Duodenal mucosa (tissue), 2 donors: Measurements from ENCODE around the gene C16orf78.

Source experiments
- H3K27ac ChIP-seq: one replicate; pipeline ENCODE4 v1.7.0; 2013; ENCODE audit warnings: low read depth, low read length
- H3K27me3 ChIP-seq, 2 donors: one replicate each; pipeline ENCODE4 v1.7.0; 2013; ENCODE audit warnings: low read length in 2 of 2, control low read depth in 1 of 2; ENCODE audit not compliant: insufficient read depth in 2 of 2, control insufficient read depth in 1 of 2
- H3K36me3 ChIP-seq, 2 donors: one replicate each; pipeline ENCODE4 v1.7.0; 2013; ENCODE audit warnings: low read length in 2 of 2, control low read depth in 1 of 2; ENCODE audit not compliant: insufficient read depth in 2 of 2, control insufficient read depth in 1 of 2
- H3K4me1 ChIP-seq, 2 donors: one replicate each; pipeline ENCODE4 v1.7.0; 2013; ENCODE audit warnings: low read length in 2 of 2, control low read depth in 1 of 2; ENCODE audit not compliant: insufficient read depth in 2 of 2, control insufficient read depth in 1 of 2
- H3K4me3 ChIP-seq, 2 donors: one replicate each; pipeline ENCODE4 v1.7.0; 2013; ENCODE audit warnings: low read length in 2 of 2, low read depth in 1 of 2
- H3K9ac ChIP-seq, 2 donors: one replicate each; pipeline ENCODE4 v1.7.0; 2013; ENCODE audit warnings: low read length in 2 of 2, low read depth in 1 of 2
- H3K9me3 ChIP-seq, 2 donors: one replicate each; pipeline ENCODE4 v1.7.0; 2013; ENCODE audit warnings: low read length in 2 of 2, control low read depth in 1 of 2; ENCODE audit not compliant: control insufficient read depth in 1 of 2

The C16orf78 gene, protein sequence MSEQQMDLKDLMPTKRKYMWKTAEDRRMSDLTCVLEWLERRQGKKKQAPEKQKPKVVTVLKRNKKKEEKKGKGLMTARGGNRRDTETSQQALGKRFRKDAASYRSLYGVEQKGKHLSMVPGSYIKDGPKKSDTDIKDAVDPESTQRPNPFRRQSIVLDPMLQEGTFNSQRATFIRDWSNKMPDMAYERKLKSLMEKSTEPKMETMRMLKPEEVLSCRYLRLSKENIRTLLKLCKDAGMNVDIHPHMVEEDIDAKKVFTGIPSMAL

DNA sequence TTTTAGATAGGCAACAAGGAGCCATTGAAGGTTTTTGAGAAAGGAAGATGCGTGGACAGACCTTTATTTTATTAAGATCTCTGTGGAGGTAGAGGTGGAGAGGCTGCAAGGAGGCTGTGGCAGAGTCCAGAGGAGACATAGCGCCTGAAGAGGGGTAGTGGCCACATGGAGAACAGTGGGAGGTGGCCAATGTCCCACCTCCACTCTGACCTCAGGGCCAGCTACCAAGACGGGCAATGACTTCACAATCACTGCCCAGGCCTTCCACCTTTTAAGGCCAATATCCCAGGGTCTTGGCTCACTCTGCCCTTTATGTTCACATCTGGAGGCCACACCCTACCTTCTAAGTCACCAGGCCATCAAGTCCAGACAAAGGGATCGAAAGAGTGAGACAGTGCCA lies at the start of gene C16orf78:
TSS of gene C16orf78 (plus strand) at position 301 of the 400 bp plus-strand sequence. CDS start 136 bp downstream, outside the sequence.
- Histone ChIP-seq H3K36me3 (no peaks in the 10 kb centered on the region), H3K9me3 (no peaks in the 10 kb centered on the region), H3K9ac (no peak within 1 kb of the TSS), H3K4me3 (no peak within 1 kb of the TSS), H3K4me1 (no peaks in the 10 kb centered on the region), H3K27ac (no peak within 1 kb of the TSS), H3K27me3 (no peaks in the 10 kb centered on the region)

GRCh38 chr16:49324703-49325102 lies 48.9 kb upstream of the C16orf78 start:
- H3K27ac ChIP-seq: no peak overlapping the region
- no peak overlapping the region for H3K4me3 ChIP-seq
- H3K9ac ChIP-seq: no peak overlapping the region
- no peaks in the 10 kb centered on the region for H3K4me1 ChIP-seq
- H3K9me3 ChIP-seq: no peaks in the 10 kb centered on the region
- H3K36me3 ChIP-seq: no peaks in the 10 kb centered on the region
- H3K27me3 ChIP-seq: no peaks in the 10 kb centered on the region

GRCh38 chr16:49327466-49327865 lies 46.1 kb upstream of the C16orf78 start:
- H3K9me3 ChIP-seq: no peaks in the 10 kb centered on the region
- no peak overlapping the region for H3K27ac ChIP-seq
- H3K4me3 ChIP-seq: no peak overlapping the region
- no peaks in the 10 kb centered on the region for H3K36me3 ChIP-seq
- no peaks in the 10 kb centered on the region for H3K27me3 ChIP-seq
- no peaks in the 10 kb centered on the region for H3K4me1 ChIP-seq
- no peak overlapping the region for H3K9ac ChIP-seq

DNA sequence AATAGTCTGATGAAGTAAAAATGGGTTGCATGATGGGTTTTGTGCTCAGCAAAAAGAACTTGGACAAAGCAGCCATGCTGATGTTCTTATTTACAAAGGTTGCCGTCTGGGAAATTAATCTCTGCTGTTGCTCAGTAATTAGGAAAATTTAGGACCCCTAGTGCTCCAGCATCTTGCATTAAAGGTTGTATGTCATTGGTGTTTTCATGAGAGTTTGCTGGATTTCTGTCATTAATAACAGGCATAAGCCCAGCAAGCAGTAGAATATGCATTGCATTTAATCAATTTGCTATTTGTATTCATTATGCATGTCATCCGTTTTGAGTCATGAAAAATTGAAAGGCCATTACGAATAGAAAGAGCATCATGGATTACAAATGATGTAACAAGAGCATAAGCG lies 45.3 kb upstream of the C16orf78 start:
- Histone ChIP-seq H3K27me3 (no peaks in the 10 kb centered on the region), H3K9me3 (no peaks in the 10 kb centered on the region), H3K27ac (no peak overlapping the region), H3K4me3 (no peak overlapping the region), H3K9ac (no peak overlapping the region), H3K36me3 (no peaks in the 10 kb centered on the region), H3K4me1 (no peaks in the 10 kb centered on the region)

- Histone ChIP-seq H3K27ac (no peak overlapping the region), H3K9me3 (no peaks in the 10 kb centered on the region), H3K27me3 (no peaks in the 10 kb centered on the region), H3K4me1 (no peaks in the 10 kb centered on the region), H3K36me3 (no peaks in the 10 kb centered on the region), H3K4me3 (no peak overlapping the region), H3K9ac (no peak overlapping the region)
Measured at GRCh38 chr16:49330562-49331201, 42.9 kb upstream of the C16orf78 start.

- no peaks in the 10 kb centered on the region for H3K9me3 ChIP-seq
- no peak overlapping the region for H3K27ac ChIP-seq
- no peak overlapping the region for H3K4me3 ChIP-seq
- no peaks in the 10 kb centered on the region for H3K4me1 ChIP-seq
- no peaks in the 10 kb centered on the region for H3K27me3 ChIP-seq
- H3K9ac ChIP-seq: no peak overlapping the region
- H3K36me3 ChIP-seq: no peaks in the 10 kb centered on the region
Measured at GRCh38 chr16:49332589-49333258, 40.9 kb upstream of the C16orf78 start.

GRCh38 chr16:49333259-49333597 lies 40.4 kb upstream of the C16orf78 start:
- H3K27me3 ChIP-seq: no peaks in the 10 kb centered on the region
- no peak overlapping the region for H3K4me3 ChIP-seq
- H3K9ac ChIP-seq: no peak overlapping the region
- H3K27ac ChIP-seq: no peak overlapping the region
- H3K4me1 ChIP-seq: no peaks in the 10 kb centered on the region
- no peaks in the 10 kb centered on the region for H3K36me3 ChIP-seq
- H3K9me3 ChIP-seq: no peaks in the 10 kb centered on the region

GRCh38 chr16:49335828-49336227 lies 37.8 kb upstream of the C16orf78 start:
- Histone ChIP-seq H3K9ac (no peak overlapping the region), H3K4me3 (no peak overlapping the region), H3K27me3 (no peaks in the 10 kb centered on the region), H3K9me3 (no peaks in the 10 kb centered on the region), H3K27ac (no peak overlapping the region), H3K4me1 (no peaks in the 10 kb centered on the region), H3K36me3 (no peaks in the 10 kb centered on the region)

DNA sequence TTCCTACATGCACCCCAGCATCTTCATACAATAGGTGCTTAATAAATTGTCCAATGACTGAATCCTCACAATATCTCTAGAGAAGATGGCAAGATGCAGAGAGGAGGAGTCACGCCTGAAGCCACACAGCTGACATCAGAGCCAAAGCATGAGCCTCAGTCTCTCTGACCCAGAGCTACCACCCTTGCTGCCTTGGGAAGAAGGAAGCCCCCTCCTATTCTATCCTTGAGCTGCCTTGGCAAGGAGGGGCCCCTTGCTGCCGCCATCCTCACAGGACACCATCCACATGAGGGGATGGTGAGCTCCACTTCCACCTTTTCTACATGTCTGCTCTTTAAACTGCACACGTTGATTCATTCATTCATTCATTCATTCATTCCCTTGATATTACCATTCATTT lies 37.0 kb upstream of the C16orf78 start:
- Histone ChIP-seq H3K27ac (no peak overlapping the region), H3K9me3 (no peaks in the 10 kb centered on the region), H3K4me1 (no peaks in the 10 kb centered on the region), H3K36me3 (no peaks in the 10 kb centered on the region), H3K4me3 (no peak overlapping the region), H3K27me3 (no peaks in the 10 kb centered on the region), H3K9ac (no peak overlapping the region)

GRCh38 chr16:49337814-49338350 lies 35.7 kb upstream of the C16orf78 start:
- H3K27me3 ChIP-seq: peaks cover 0 to 2% of the 10 kb centered on the region in 2 donors

More at GRCh38 chr16:49337814-49338350, 35.7 kb upstream of the C16orf78 start:
- Histone ChIP-seq H3K4me1 (no peaks in the 10 kb centered on the region), H3K9ac (no peak overlapping the region), H3K4me3 (no peak overlapping the region), H3K9me3 (no peaks in the 10 kb centered on the region), H3K36me3 (no peaks in the 10 kb centered on the region), H3K27ac (no peak overlapping the region)
